ENCODE measurements around the gene FAM170A.

The FAM170A gene

DNA sequence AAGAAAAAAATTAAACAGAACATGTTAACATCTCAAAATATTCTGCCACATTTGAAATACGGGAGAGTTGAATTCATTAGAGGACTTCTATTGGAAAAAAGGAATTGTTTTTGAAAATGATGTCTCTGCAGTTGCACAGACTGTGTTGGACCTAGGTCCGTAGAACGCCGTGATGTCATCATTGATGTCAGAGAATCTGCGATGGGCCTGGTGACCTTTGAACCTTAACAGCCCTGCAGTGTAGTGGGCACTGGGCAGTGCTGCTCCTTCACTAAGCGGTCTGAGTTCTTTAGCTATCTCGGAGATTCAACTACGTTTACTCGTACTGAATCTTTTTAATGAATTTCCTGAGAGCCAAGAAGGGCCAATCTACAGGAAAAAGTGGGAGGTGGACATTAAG, at the start of gene FAM170A:
TSS of gene FAM170A (plus strand) at position 220 of the 400 bp plus-strand sequence. CDS start 211 bp downstream, outside the sequence.
- in situ Hi-C loops (cut with HindIII; ENCODE audit: low sequenced_read_pairs), result no loop called here

- in situ Hi-C loops (cut with HindIII; ENCODE audit: low sequenced_read_pairs), result no loop called here
Measured at GRCh38 chr5:119582987-119583386, 46.4 kb upstream of the FAM170A start.

DNA sequence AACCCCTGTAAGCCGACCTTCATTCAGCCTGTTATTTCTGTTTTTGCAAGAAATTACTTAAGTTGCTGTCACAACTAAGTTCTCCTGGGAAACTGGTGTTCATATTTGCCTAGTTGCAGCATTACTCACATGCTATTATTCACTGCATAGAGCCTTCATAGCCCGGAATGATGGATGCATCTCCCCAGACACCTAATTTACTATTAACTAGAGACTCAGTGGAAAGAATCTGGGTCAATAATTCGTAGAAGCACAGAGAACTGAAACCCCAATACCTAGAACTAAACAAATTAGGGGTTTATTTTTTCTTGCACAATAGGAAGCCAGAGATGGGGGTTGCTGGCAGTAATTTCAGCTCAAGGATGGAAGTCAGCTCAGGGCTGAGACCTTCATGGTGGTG, 45.7 kb upstream of the FAM170A start:
- in situ Hi-C loops (cut with HindIII; ENCODE audit: low sequenced_read_pairs), result no loop called here

GRCh38 chr5:119596046-119596445, 33.3 kb upstream of the FAM170A start:
- in situ Hi-C loops (cut with HindIII; ENCODE audit: low sequenced_read_pairs), result no loop called here

- in situ Hi-C loops (cut with HindIII; ENCODE audit: low sequenced_read_pairs), result no loop called here
Measured at GRCh38 chr5:119597728-119598298, 31.5 kb upstream of the FAM170A start.

DNA sequence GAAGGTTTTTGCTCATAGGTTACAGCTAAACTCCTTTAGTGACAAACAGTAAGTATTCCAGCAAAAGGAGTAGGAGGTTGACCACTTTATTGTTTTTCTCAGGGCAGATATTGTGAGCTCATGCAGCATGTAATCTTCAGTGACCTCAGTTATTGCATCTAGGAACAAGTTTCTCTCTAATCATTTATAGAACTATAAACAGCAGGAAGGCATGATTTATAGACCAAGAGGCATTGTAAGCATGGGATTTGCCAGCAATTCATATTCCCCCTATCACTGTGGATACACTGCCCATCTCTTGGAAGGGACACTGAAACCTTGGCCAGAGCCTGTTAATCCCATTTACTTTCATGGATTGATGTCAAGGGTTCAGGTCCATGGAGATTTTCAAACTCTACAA, 15.4 kb upstream of the FAM170A start:
- in situ Hi-C loops (cut with HindIII; ENCODE audit: low sequenced_read_pairs), result no loop called here

GRCh38 chr5:119614838-119615237, 14.5 kb upstream of the FAM170A start:
- in situ Hi-C loops (cut with HindIII; ENCODE audit: low sequenced_read_pairs), result no loop called here

GRCh38 chr5:119626086-119626485, 3.3 kb upstream of the FAM170A start:
- in situ Hi-C loops (cut with HindIII; ENCODE audit: low sequenced_read_pairs), result no loop called here

- in situ Hi-C loops (cut with HindIII; ENCODE audit: low sequenced_read_pairs), result no loop called here
Measured at GRCh38 chr5:119630752-119631440, 1.5 kb downstream of the FAM170A start.

DNA sequence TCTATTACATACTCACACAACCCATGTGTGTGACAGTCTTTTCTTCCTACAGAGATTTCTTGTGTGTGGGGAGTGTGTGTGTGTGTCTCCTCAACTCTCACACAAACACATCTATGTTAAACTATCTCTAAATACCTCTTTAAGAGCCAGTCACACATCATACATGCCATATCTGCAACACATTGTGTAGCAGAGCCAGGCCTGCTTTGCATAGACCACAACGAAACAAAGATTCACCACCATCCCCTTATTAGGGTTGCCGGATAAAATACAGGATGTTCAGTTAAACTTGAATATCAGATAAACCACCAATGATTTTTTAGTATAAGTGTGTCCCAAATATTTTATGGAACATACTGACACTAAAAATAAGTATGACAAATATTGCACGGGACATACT, 2.3 kb downstream of the FAM170A start:
- in situ Hi-C loops (cut with HindIII; ENCODE audit: low sequenced_read_pairs), result no loop called here

GRCh38 chr5:119651486-119651885, 22.1 kb downstream of the FAM170A start:
- in situ Hi-C loops (cut with HindIII; ENCODE audit: low sequenced_read_pairs), result no loop called here

DNA sequence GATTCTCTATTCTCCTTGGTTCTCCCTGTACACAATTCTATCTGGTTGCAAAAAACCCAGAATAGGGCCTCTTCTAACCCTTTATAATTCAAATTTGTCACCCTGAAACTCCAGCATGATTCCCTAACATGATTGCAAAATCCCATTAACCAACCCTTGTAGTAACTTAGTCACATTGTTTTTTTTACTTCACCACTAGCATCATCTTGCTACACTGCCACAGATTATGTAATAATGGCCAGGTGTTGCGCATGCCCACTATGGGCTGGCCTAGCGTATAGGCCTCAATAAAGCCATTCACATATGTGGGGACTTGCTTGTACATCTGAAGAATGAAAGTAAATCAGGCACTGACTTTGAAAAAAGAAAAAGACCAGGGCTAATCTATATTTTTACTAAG, 25.7 kb downstream of the FAM170A start:
- in situ Hi-C loops (cut with HindIII; ENCODE audit: low sequenced_read_pairs), result no loop called here

- in situ Hi-C loops (cut with HindIII; ENCODE audit: low sequenced_read_pairs), result no loop called here
Measured at GRCh38 chr5:119656023-119656422, 26.7 kb downstream of the FAM170A start.

- in situ Hi-C loops (cut with HindIII; ENCODE audit: low sequenced_read_pairs), result no loop called here
Measured at GRCh38 chr5:119666542-119666941, 37.2 kb downstream of the FAM170A start.

GRCh38 chr5:119678351-119679028, 49.1 kb downstream of the FAM170A start:
- in situ Hi-C loops (cut with HindIII; ENCODE audit: low sequenced_read_pairs), result no loop called here

- in situ Hi-C loops (cut with HindIII; ENCODE audit: low sequenced_read_pairs), result no loop called here
Measured at GRCh38 chr5:119680080-119680479, 50.7 kb downstream of the FAM170A start.

GRCh38 chr5:119681734-119682133, 52.4 kb downstream of the FAM170A start:
- in situ Hi-C loops (cut with HindIII; ENCODE audit: low sequenced_read_pairs), result no loop called here

- in situ Hi-C loops (cut with HindIII; ENCODE audit: low sequenced_read_pairs), result no loop called here
Measured at GRCh38 chr5:119682372-119682771, 53.0 kb downstream of the FAM170A start.
